HCT116 (cell line): ENCODE results near the gene CDA. TPM values are rescaled to one million over a fixed set of nuclear protein-coding genes. Genes with fewer than 3 reads are reported as not detected.

Source experiments
- ATAC-seq: fragments of 200-7000 bp; cut with Tn5 transposase; 2 replicates; pipeline ENCODE4 v1.9.1; 2020; ENCODE audit warnings: mild to moderate bottlenecking, moderate library complexity
- BruUV-seq: library from RNA; stranded (reverse); fragments of 400-500 nt; replicated peaks from 2 replicates; lab custom pipeline; 2021; lab: Mats Ljungman, UMichigan
- CTCF ChIA-PET: fragments of 300-600 bp; sonication (Branson Sonifier 250); formaldehyde crosslinking; loops from one replicate; lab custom pipeline; 2021; ENCODE audit warnings: antibody characterized with exemption; lab: Charles Lee
- POLR2A ChIA-PET: fragments of 300-600, 350-600 bp; sonication (Branson Sonifier 250); formaldehyde crosslinking; loops from one replicate; lab custom pipeline; 2021; ENCODE audit warnings: antibody characterized with exemption; lab: Charles Lee
- RAD21 ChIA-PET, 2 experiments: fragments of 300-600 bp; sonication (Branson Sonifier 250); formaldehyde crosslinking; loops; one replicate each; lab custom pipeline; 2023; ENCODE audit warnings: low total read pairs in 2 of 2; ENCODE audit not compliant: uncharacterized antibody in 2 of 2, unreplicated experiment in 2 of 2, low non-redundant PET in 1 of 2; lab: Charles Lee
- DNase-seq: peaks from one replicate; pipeline ENCODE4 v3.0.0-alpha.2; 2010; ENCODE audit warnings: low read depth, low spot score
- H2AFZ ChIP-seq: fragments of 200-600 bp; shearing (Covaris generic), sonication (generic); 2 replicates; pipeline ENCODE4 v1.6.1; 2017; ENCODE audit warnings: low read depth, mixed run types, mixed read lengths, antibody characterized with exemption, low read length; ENCODE audit not compliant: poor library complexity, severe bottlenecking
- H3K27ac ChIP-seq: 2 replicates; pipeline ENCODE4 v1.5.1; 2012; ENCODE audit warnings: low read depth, low read length
- H3K27me3 ChIP-seq: fragments of 200-600 bp; sonication (generic); 2 replicates; pipeline ENCODE4 v1.6.1; 2016; ENCODE audit warnings: mixed run types, low read length, mixed read lengths; ENCODE audit not compliant: insufficient read depth
- H3K36me3 ChIP-seq, 2 experiments: fragments of 200-500 bp in 1 of 2; fragments of 200-600 bp in 1 of 2; sonication (Bioruptor generic) in 1 of 2; sonication (generic) in 1 of 2; 2 replicates each; pipeline versions ENCODE4 v1.5.1 to v1.6.1; 2014 to 2016; ENCODE audit warnings: low read length in 2 of 2, inconsistent platforms in 1 of 2, mixed read lengths in 1 of 2, mixed run types in 1 of 2; ENCODE audit not compliant: insufficient read depth in 2 of 2, control insufficient read depth in 1 of 2
- H3K4me1 ChIP-seq, 2 experiments: fragments of 200-600 bp in 1 of 2; sonication (generic) in 1 of 2; 2 replicates each; pipeline versions ENCODE4 v1.5.1 to v1.6.1; 2012 to 2017; ENCODE audit warnings: low read length in 2 of 2, inconsistent platforms in 1 of 2, mild to moderate bottlenecking in 1 of 2, mixed read lengths in 1 of 2, mixed run types in 1 of 2, moderate library complexity in 1 of 2; ENCODE audit not compliant: insufficient read depth in 2 of 2, control insufficient read depth in 1 of 2
- H3K4me2 ChIP-seq: fragments of 200-600 bp; sonication (generic); 2 replicates; pipeline ENCODE4 v1.6.1; 2017; ENCODE audit warnings: mixed run types, low read length, mixed read lengths
- H3K4me3 ChIP-seq, 2 experiments: fragments of 200-600 bp in 1 of 2; sonication (generic) in 1 of 2; replicated peaks in 1 of 2; 2 replicates each; pipeline ENCODE4 v1.5.1; 2011 to 2016; ENCODE audit warnings: low read length in 2 of 2, control low read depth in 1 of 2, low read depth in 1 of 2, mild to moderate bottlenecking in 1 of 2, mixed read lengths in 1 of 2, mixed run types in 1 of 2
- H3K79me2 ChIP-seq: fragments of 200-600 bp; sonication (generic); 2 replicates; pipeline ENCODE4 v1.6.1; 2017; ENCODE audit warnings: mild to moderate bottlenecking, mixed run types, low read length, moderate library complexity, mixed read lengths; ENCODE audit not compliant: insufficient read depth
- H3K9ac ChIP-seq: fragments of 200-600 bp; sonication (generic); 2 replicates; pipeline ENCODE4 v1.6.1; 2016; ENCODE audit warnings: low read length, mixed read lengths
- H3K9me2 ChIP-seq: fragments of 200-600 bp; sonication (generic), shearing (Covaris generic); 2 replicates; pipeline ENCODE4 v1.6.1; 2017; ENCODE audit warnings: mixed run types, mild to moderate bottlenecking, moderate library complexity; ENCODE audit not compliant: insufficient read depth
- H3K9me3 ChIP-seq, 2 experiments: fragments of 200-500 bp in 1 of 2; fragments of 200-600 bp in 1 of 2; sonication (Bioruptor generic) in 1 of 2; sonication (generic) in 1 of 2; 2 replicates each; pipeline ENCODE4 v1.6.1; 2014 to 2017; ENCODE audit warnings: low read length in 2 of 2, mixed read lengths in 2 of 2, inconsistent platforms in 1 of 2, low read depth in 1 of 2, mild to moderate bottlenecking in 1 of 2, mixed run types in 1 of 2, moderate library complexity in 1 of 2; ENCODE audit not compliant: control insufficient read depth in 1 of 2, insufficient read depth in 1 of 2
- H4K20me1 ChIP-seq: fragments of 200-600 bp; sonication (generic), shearing (Covaris generic); 2 replicates; pipeline ENCODE4 v1.6.1; 2017; ENCODE audit warnings: mixed run types, mild to moderate bottlenecking, moderate library complexity; ENCODE audit not compliant: insufficient read depth
- ATF3 ChIP-seq: IDR thresholded peaks from 2 replicates; pipeline ENCODE4 v1.6.1; 2012
- CBX3 ChIP-seq: IDR thresholded peaks from 2 replicates; pipeline ENCODE4 v1.6.1; 2012; ENCODE audit warnings: low read depth
- CEBPB ChIP-seq: IDR thresholded peaks from 2 replicates; pipeline ENCODE4 v1.6.1; 2012; ENCODE audit warnings: low read depth
- CTCF ChIP-seq, 3 experiments: fragments of 200-600 bp in 1 of 3; sonication (generic) in 1 of 3; IDR thresholded peaks in 2 of 3; conservative IDR thresholded peaks in 1 of 3; 2 replicates each; pipeline ENCODE4 v1.5.1; 2012 to 2017; ENCODE audit warnings: low read depth in 2 of 3, low read length in 2 of 3, antibody characterized with exemption in 1 of 3, borderline replicate concordance in 1 of 3, control low read depth in 1 of 3, mild to moderate bottlenecking in 1 of 3, mixed read lengths in 1 of 3, mixed run types in 1 of 3, moderate library complexity in 1 of 3; ENCODE audit not compliant: insufficient read depth in 1 of 3
- EGR1 ChIP-seq: IDR thresholded peaks from 2 replicates; pipeline ENCODE4 v1.6.1; 2012; ENCODE audit warnings: low read depth
- ELF1 ChIP-seq: IDR thresholded peaks from 2 replicates; pipeline ENCODE4 v1.6.1; 2012; ENCODE audit warnings: low read depth, borderline replicate concordance
- EZH2phosphoT487 ChIP-seq: fragments of 200-600 bp; IDR thresholded peaks from 2 replicates; pipeline ENCODE4 v1.6.1; 2018; ENCODE audit warnings: antibody characterized with exemption, borderline replicate concordance
- FOSL1 ChIP-seq: IDR thresholded peaks from 2 replicates; pipeline ENCODE4 v1.6.1; 2012; ENCODE audit warnings: low read depth
- JUND ChIP-seq: IDR thresholded peaks from 2 replicates; pipeline ENCODE4 v1.6.1; 2012
- MAX ChIP-seq: IDR thresholded peaks from 2 replicates; pipeline ENCODE4 v1.6.1; 2012
- POLR2A ChIP-seq: IDR thresholded peaks from 2 replicates; pipeline ENCODE4 v1.7.0; 2011; ENCODE audit warnings: borderline replicate concordance; ENCODE audit not compliant: insufficient read depth, insufficient read length; ENCODE audit errors: extremely low read depth
- POLR2AphosphoS5 ChIP-seq: IDR thresholded peaks from 2 replicates; pipeline ENCODE4 v1.6.1; 2011; ENCODE audit warnings: mild to moderate bottlenecking, low read depth, low read length, moderate library complexity
- RAD21 ChIP-seq: IDR thresholded peaks from 2 replicates; pipeline ENCODE4 v1.6.1; 2012; ENCODE audit warnings: low read depth, mild to moderate bottlenecking
- SIN3A ChIP-seq: IDR thresholded peaks from 2 replicates; pipeline ENCODE4 v1.6.1; 2012; ENCODE audit warnings: low read depth
- SP1 ChIP-seq: IDR thresholded peaks from 2 replicates; pipeline ENCODE4 v1.6.1; 2012; ENCODE audit warnings: low read depth
- SRF ChIP-seq: IDR thresholded peaks from 2 replicates; pipeline ENCODE4 v1.6.1; 2012; ENCODE audit warnings: low read depth
- TCF7L2 ChIP-seq: IDR thresholded peaks from 2 replicates; pipeline ENCODE4 v1.7.0; 2011; ENCODE audit warnings: borderline replicate concordance, inconsistent platforms; ENCODE audit not compliant: insufficient read depth, insufficient read length; ENCODE audit errors: extremely low read depth
- YY1 ChIP-seq: IDR thresholded peaks from 2 replicates; pipeline ENCODE4 v1.6.1; 2011; ENCODE audit warnings: low read length, low read depth, moderate library complexity, mild to moderate bottlenecking; ENCODE audit not compliant: insufficient replicate concordance; ENCODE audit errors: extremely low read depth
- ZBTB33 ChIP-seq: IDR thresholded peaks from 2 replicates; pipeline ENCODE4 v1.6.1; 2011; ENCODE audit warnings: mild to moderate bottlenecking, low read length, moderate library complexity; ENCODE audit not compliant: insufficient replicate concordance; ENCODE audit errors: extremely low read depth
- ZFX ChIP-seq: fragments of 450-650 bp; IDR thresholded peaks from 2 replicates; pipeline ENCODE4 v1.6.1; 2017
- intact Hi-C: fragments of 100-400 bp; cut with micrococcal nuclease; formaldehyde crosslinking; loops from 2 replicates; pipeline ENCODE4 v1.10.0; 2022
- total RNA-seq: library from RNA; stranded (reverse); gene quantifications from one replicate; pipeline ENCODE4 v1.2.1, GENCODE V29; 2021; ENCODE audit not compliant: unreplicated experiment

CDA gene
- total RNA-seq, 1 experiment from 2014 or later: 28.6 TPM

GRCh38 chr1:20573987-20574386 lies 14.9 kb upstream of the CDA start:
- no peak overlapping the region for H3K4me2 ChIP-seq
- no peak overlapping the region for H3K9ac ChIP-seq
- no peaks in the 10 kb centered on the region for H3K9me2 ChIP-seq
- 0 out of 2 replicates have a peak, but pooled peaks cover 2% of the 10 kb centered on the region for H3K27me3 ChIP-seq
- no peak overlapping the region for H2AFZ ChIP-seq
- no TSS peak for BruUV-seq
- H3K27ac ChIP-seq: no peak overlapping the region
- ChIA-PET CTCF (interaction anchor here (0.9 to 3.7 kb wide), 4 partner anchors 23 to 87 kb away, joined by 3 to 74 read pairs (median 10); partner anchors contain the start of genes DDOST and PINK1), POLR2A (interaction anchor here (0.7 kb wide), 1 partner anchor 11 kb away, joined by 5 read pairs; no protein-coding TSS in a partner anchor), RAD21 (interaction anchor here in 1 of 2 experiments (0.6 kb wide), 1 partner anchor 94 kb away, joined by 4 read pairs; no protein-coding TSS in a partner anchor)
- H3K4me3 ChIP-seq: no peak overlapping the region
- peaks cover 17 to 40% of the 10 kb centered on the region in 2 experiments for H3K4me1 ChIP-seq
- no peaks in the 10 kb centered on the region for H3K9me3 ChIP-seq
- ATAC-seq (no peak), DNase-seq (no peak)
- no peaks in the 10 kb centered on the region for H3K36me3 ChIP-seq
- no peaks in the 10 kb centered on the region for H3K79me2 ChIP-seq
- no peaks in the 10 kb centered on the region for H4K20me1 ChIP-seq
- no peak for TF ChIP-seq CEBPB
- TF ChIP-seq POLR2A: no peak
- TF ChIP-seq JUND: no peak
- no peak for TF ChIP-seq ATF3
- no peak for TF ChIP-seq EGR1
- TF ChIP-seq CBX3: no peak
- no peak for TF ChIP-seq ZFX
- TF ChIP-seq CTCF (IDR thresholded peaks at IDR 0.05 in 2 of 3, conservative IDR thresholded peaks at IDR 0.05 in 1 of 3; ENCODE audit: borderline replicate concordance in 1 of 3, insufficient read depth in 1 of 3, low read depth in 2 of 3, low read length in 2 of 3): no peak
- no peak for TF ChIP-seq RAD21
- no peak for TF ChIP-seq TCF7L2
- no peak for TF ChIP-seq EZH2phosphoT487
- no peak for TF ChIP-seq FOSL1
- no peak for TF ChIP-seq SP1
- TF ChIP-seq ELF1: no peak
- no peak for TF ChIP-seq YY1
- TF ChIP-seq MAX: no peak
- no peak for TF ChIP-seq POLR2AphosphoS5
- no peak for TF ChIP-seq ZBTB33
- no peak for TF ChIP-seq SRF
- TF ChIP-seq SIN3A: no peak
- intact Hi-C loops: loop anchor here (2.0 kb wide), 2 partner anchors 51 to 67 kb away; no protein-coding TSS in a partner anchor
